Measurements from ENCODE around the gene NOL8. TPM values are rescaled to one million over a fixed set of nuclear protein-coding genes. Genes with fewer than 3 reads are reported as not detected.
A peak's percentile ranks its signal among the peaks of the same experiment; 100 is the strongest.

NOL8 gene
- total RNA-seq, 1 experiment from 2014 or later: 46.9 TPM

DNA sequence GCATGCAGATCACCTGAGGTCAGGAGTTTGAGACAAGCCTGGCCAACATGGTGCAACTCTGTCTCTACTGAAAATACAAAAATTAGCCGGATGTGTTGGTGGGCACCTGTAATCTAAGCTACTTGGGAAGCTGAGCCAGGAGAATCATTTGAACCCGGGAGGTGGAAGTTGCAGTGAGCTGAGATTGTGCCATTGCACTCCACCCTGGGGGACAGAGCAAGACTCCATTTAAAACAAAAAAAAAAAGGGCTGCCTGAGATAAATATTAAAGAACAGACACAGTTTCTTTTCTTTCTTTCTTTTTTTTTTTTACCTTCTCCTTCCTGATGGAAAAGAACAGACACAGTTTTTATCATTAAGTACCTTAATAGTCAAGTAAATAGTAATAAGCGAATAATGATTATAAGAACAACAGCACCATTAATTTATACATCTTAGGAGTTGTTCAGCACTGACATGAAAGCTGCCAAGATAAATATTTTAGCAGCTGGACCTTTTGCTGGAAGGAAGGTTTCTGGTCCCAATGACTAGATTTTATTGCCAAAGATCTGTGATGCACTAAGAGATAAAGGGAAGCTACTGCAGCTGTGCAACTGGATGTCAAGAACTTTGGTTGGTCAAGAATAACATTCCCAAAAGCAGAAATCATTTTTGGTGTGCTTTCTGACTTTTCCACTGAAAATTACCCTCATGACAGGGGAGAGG, 7.6 kb upstream of the NOL8 start:
- H3F3A ChIP-seq (ENCODE audit: insufficient read depth, low read depth): no peaks in the 10 kb centered on the region
- no peak overlapping the region for H2AFZ ChIP-seq
- H3K9me2 ChIP-seq (ENCODE audit: insufficient read depth): no peaks in the 10 kb centered on the region
- DNase-seq: no peak
- no TSS peak for BruUV-seq (replicated peaks)
- no peak overlapping the region for H3K4me2 ChIP-seq
- H3K27ac ChIP-seq: no peak overlapping the region
- H4K20me1 ChIP-seq (ENCODE audit: insufficient read depth): no peaks in the 10 kb centered on the region
- intact Hi-C loops (cut with micrococcal nuclease; ENCODE audit: unreplicated experiment): no loop called here
- CTCF ChIA-PET: no interaction called here
- H3K4me3 ChIP-seq: no peak overlapping the region
- no peak for TF ChIP-seq EZH2 (IDR thresholded peaks at IDR 0.05; ENCODE audit: low read depth)
- TF ChIP-seq CTCF (conservative IDR thresholded peaks at IDR 0.05): no peak
- no peaks in the 10 kb centered on the region for H3K27me3 ChIP-seq (ENCODE audit: insufficient read depth, low read depth)
- H3K36me3 ChIP-seq (ENCODE audit: low read depth): no peaks in the 10 kb centered on the region
- POLR2A ChIA-PET (ENCODE audit: unreplicated experiment): no interaction called here
- H3K4me1 ChIP-seq (replicated peaks; ENCODE audit: insufficient read depth): no peaks in the 10 kb centered on the region
- no peaks in the 10 kb centered on the region for H3K9me3 ChIP-seq (ENCODE audit: insufficient read depth, low read depth)
- H3K79me2 ChIP-seq (ENCODE audit: low read depth): no peaks in the 10 kb centered on the region

- intact Hi-C loops (cut with micrococcal nuclease; ENCODE audit: unreplicated experiment): loop anchor here (2.0 to 10.0 kb wide), 2 partner anchors 179 to 437 kb away; partner anchors contain the start of gene BICD2
- Histone ChIP-seq H3K9me3 (ENCODE audit: insufficient read depth, low read depth) (no peaks in the 10 kb centered on the region), H3K4me3 (no peak overlapping the region), H3K27me3 (ENCODE audit: insufficient read depth, low read depth) (no peaks in the 10 kb centered on the region), H3K79me2 (ENCODE audit: low read depth) (peaks cover 27% of the 10 kb centered on the region), H3K9me2 (ENCODE audit: insufficient read depth) (no peaks in the 10 kb centered on the region), H4K20me1 (ENCODE audit: insufficient read depth) (no peaks in the 10 kb centered on the region), H2AFZ (no peak overlapping the region), H3K4me2 (no peak overlapping the region), H3F3A (ENCODE audit: insufficient read depth, low read depth) (no peaks in the 10 kb centered on the region; the same call in 1 of the 2 replicates), H3K4me1 (replicated peaks; ENCODE audit: insufficient read depth) (peaks cover 22% of the 10 kb centered on the region), H3K36me3 (ENCODE audit: low read depth) (no peaks in the 10 kb centered on the region), H3K27ac (no peak overlapping the region)
- TF ChIP-seq EZH2 (IDR thresholded peaks at IDR 0.05; ENCODE audit: low read depth) (no peak), CTCF (conservative IDR thresholded peaks at IDR 0.05) (no peak; the same call in 1 of the 2 replicates)
- ChIA-PET POLR2A (ENCODE audit: unreplicated experiment) (interaction anchor here (0.6 to 0.7 kb wide), 3 partner anchors 178 to 501 kb away, joined by 3 to 5 read pairs (median 4); no protein-coding TSS in a partner anchor), CTCF (interaction anchor here (0.5 to 0.7 kb wide), 2 partner anchors 231 to 375 kb away, joined by 3 to 5 read pairs; no protein-coding TSS in a partner anchor)
- no peak for DNase-seq
- no TSS peak for BruUV-seq (replicated peaks)
These were observed 3.1 kb upstream of the NOL8 start for GRCh38 chr9:92328225-92328624.

DNA sequence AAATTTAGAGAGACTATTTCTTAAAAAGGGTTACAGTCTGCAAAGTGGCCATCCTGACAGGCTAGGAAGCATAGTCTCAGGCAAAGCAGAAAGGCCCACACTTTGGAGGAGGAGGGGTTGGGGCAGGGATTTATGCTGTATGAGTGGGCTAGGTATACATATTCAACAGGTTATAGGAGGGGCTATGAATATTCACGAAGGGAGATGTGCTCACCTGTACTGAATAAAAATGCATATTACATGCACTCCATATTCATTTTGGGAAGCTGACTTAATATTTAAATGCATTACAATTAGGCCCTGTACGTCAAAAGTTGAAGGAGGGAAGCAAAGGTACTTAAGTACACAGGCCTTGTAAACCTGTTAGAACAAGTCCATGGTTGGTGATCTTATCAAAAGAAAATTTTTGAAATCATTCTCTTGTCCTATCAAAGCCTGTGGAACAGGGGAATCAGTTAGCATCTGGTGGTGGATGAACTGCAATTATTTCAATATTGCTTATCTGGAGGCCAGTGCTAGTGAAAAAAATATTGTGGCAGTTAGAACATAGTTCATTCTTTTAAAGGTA, 2.2 kb upstream of the NOL8 start:
- Histone ChIP-seq H3F3A (ENCODE audit: insufficient read depth, low read depth) (no peaks in the 10 kb centered on the region; the same call in 1 of the 2 replicates), H3K4me3 (no peak overlapping the region), H3K9me3 (ENCODE audit: insufficient read depth, low read depth) (no peaks in the 10 kb centered on the region), H3K4me1 (replicated peaks; ENCODE audit: insufficient read depth) (peaks cover 22% of the 10 kb centered on the region), H3K36me3 (ENCODE audit: low read depth) (no peaks in the 10 kb centered on the region), H3K27me3 (ENCODE audit: insufficient read depth, low read depth) (no peaks in the 10 kb centered on the region), H3K79me2 (ENCODE audit: low read depth) (peaks cover 32% of the 10 kb centered on the region), H2AFZ (no peak overlapping the region), H3K9me2 (ENCODE audit: insufficient read depth) (no peaks in the 10 kb centered on the region), H4K20me1 (ENCODE audit: insufficient read depth) (no peaks in the 10 kb centered on the region), H3K4me2 (peak overlapping the region; percentile 99), H3K27ac (no peak overlapping the region)
- TF ChIP-seq CTCF (conservative IDR thresholded peaks at IDR 0.05) (no peak), EZH2 (IDR thresholded peaks at IDR 0.05; ENCODE audit: low read depth) (no peak)
- DNase-seq: no peak
- no TSS peak for BruUV-seq (replicated peaks)
- CTCF ChIA-PET: no interaction called here
- intact Hi-C loops (cut with micrococcal nuclease; ENCODE audit: unreplicated experiment): loop anchor here (10.0 kb wide), 1 partner anchor 437 kb away; the partner anchor contains the start of gene BICD2
- POLR2A ChIA-PET (ENCODE audit: unreplicated experiment): no interaction called here

Measured in PC-9 (cell line).